Activated B cell treated with CpG ODN at 0.5 μM for 24 hours (primary cell): Measurements from ENCODE around the gene MCRIP2. TPM values are rescaled to one million over a fixed set of nuclear protein-coding genes. Genes with fewer than 3 reads are reported as not detected.
"Not testable (repeated sequence)": the region's sequence is repeated elsewhere in the genome, so short reads cannot be mapped to it uniquely, and the experiment has no call there.

Experiments used
- ATAC-seq: fragments of 200-7000 bp; cut with Tn5 transposase; one replicate; pipeline ENCODE4 v1.10.0; 2021; ENCODE audit warnings: low read depth, mild to moderate bottlenecking, moderate library complexity
- CTCF ChIA-PET: fragments of 350-600 bp; sonication (Branson Sonifier 250); formaldehyde crosslinking; loops from one replicate; lab custom pipeline; 2021; ENCODE audit warnings: antibody characterized with exemption; lab: Charles Lee
- POLR2A ChIA-PET: fragments of 350-600 bp; sonication (Branson Sonifier 250); formaldehyde crosslinking; loops from one replicate; lab custom pipeline; 2021; ENCODE audit warnings: antibody characterized with exemption; lab: Charles Lee
- DNase-seq: peaks from one replicate; pipeline ENCODE4 v3.0.0; 2022
- H3K27ac Mint-ChIP-seq: one replicate; pipeline ENCODE4 v1.8.0; 2020; ENCODE audit warnings: mixed read lengths
- H3K27me3 Mint-ChIP-seq: one replicate; pipeline ENCODE4 v1.8.0; 2021; ENCODE audit warnings: mixed read lengths
- H3K36me3 Mint-ChIP-seq: one replicate; pipeline ENCODE4 v1.8.0; 2021; ENCODE audit warnings: low read depth, mixed read lengths
- H3K4me1 Mint-ChIP-seq: one replicate; pipeline ENCODE4 v1.8.0; 2021; ENCODE audit warnings: mixed read lengths
- H3K4me3 Mint-ChIP-seq: one replicate; pipeline ENCODE4 v1.8.0; 2020; ENCODE audit warnings: mild to moderate bottlenecking, mixed read lengths
- H3K9me3 Mint-ChIP-seq: one replicate; pipeline ENCODE4 v1.8.0; 2020; ENCODE audit warnings: mixed read lengths
- intact Hi-C: fragments of 100-400 bp; cut with micrococcal nuclease; formaldehyde crosslinking; loops from one replicate; pipeline ENCODE4 v1.15.1; 2024
- total RNA-seq: library from RNA; stranded (reverse); gene quantifications from 2 replicates; pipeline ENCODE4 v1.2.3, GENCODE V29; 2022
- TF ChIP-seq, protein P1 (sequence below): fragments of 200-600 bp; IDR thresholded peaks from one replicate; pipeline ENCODE4 v1.8.0; 2022; ENCODE audit warnings: antibody characterized with exemption, mild to moderate bottlenecking

The MCRIP2 gene
- total RNA-seq, 1 donor from 2014 or later = 38.9 TPM

- no peaks in the 10 kb centered on the region for H3K9me3 Mint-ChIP-seq
- ATAC-seq (no peak), DNase-seq (no peak)
- CTCF ChIA-PET = no interaction called here
- intact Hi-C loops = no loop called here
- H3K4me3 Mint-ChIP-seq = peak overlapping the region; percentile 20
- H3K27me3 Mint-ChIP-seq = no peaks in the 10 kb centered on the region
- peaks cover 16% of the 10 kb centered on the region for H3K36me3 Mint-ChIP-seq
- TF ChIP-seq, protein P1, sequence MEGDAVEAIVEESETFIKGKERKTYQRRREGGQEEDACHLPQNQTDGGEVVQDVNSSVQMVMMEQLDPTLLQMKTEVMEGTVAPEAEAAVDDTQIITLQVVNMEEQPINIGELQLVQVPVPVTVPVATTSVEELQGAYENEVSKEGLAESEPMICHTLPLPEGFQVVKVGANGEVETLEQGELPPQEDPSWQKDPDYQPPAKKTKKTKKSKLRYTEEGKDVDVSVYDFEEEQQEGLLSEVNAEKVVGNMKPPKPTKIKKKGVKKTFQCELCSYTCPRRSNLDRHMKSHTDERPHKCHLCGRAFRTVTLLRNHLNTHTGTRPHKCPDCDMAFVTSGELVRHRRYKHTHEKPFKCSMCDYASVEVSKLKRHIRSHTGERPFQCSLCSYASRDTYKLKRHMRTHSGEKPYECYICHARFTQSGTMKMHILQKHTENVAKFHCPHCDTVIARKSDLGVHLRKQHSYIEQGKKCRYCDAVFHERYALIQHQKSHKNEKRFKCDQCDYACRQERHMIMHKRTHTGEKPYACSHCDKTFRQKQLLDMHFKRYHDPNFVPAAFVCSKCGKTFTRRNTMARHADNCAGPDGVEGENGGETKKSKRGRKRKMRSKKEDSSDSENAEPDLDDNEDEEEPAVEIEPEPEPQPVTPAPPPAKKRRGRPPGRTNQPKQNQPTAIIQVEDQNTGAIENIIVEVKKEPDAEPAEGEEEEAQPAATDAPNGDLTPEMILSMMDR = no peak
- H3K4me1 Mint-ChIP-seq = peaks cover 28% of the 10 kb centered on the region
- POLR2A ChIA-PET = no interaction called here
- H3K27ac Mint-ChIP-seq = no peak overlapping the region
Observed at GRCh38 chr16:593807-594206, 47.8 kb upstream of the MCRIP2 start.

GRCh38 chr16:595094-595528 lies 46.5 kb upstream of the MCRIP2 start:
- no peak overlapping the region for H3K4me3 Mint-ChIP-seq
- ChIA-PET CTCF (no interaction called here), POLR2A (no interaction called here)
- ATAC-seq (no peak), DNase-seq (no peak)
- peaks cover 12% of the 10 kb centered on the region for H3K36me3 Mint-ChIP-seq
- no peaks in the 10 kb centered on the region for H3K9me3 Mint-ChIP-seq
- no peaks in the 10 kb centered on the region for H3K27me3 Mint-ChIP-seq
- TF ChIP-seq, protein P1 = no peak
- peaks cover 28% of the 10 kb centered on the region for H3K4me1 Mint-ChIP-seq
- H3K27ac Mint-ChIP-seq = no peak overlapping the region
- intact Hi-C loops = no loop called here

- no peak overlapping the region for H3K27ac Mint-ChIP-seq
- CTCF ChIA-PET = no interaction called here
- POLR2A ChIA-PET = no interaction called here
Observed at GRCh38 chr16:595942-596735, 45.5 kb upstream of the MCRIP2 start.

DNA sequence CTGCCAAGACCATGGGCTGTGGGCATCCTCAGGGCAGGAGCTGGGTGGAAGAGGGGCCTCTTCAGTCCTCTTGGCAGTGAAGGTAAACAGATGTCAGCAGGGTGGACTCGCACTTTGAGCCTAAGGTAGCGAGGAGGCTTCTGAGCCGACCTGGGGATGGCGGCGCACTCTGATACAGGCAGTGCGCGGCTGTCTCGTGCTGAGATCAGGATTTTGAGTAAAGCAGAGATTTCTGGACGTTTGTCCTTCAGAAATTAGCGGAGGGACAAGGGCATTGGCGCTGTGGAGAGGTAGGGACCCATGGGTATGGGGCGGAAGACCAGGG lies 44.9 kb upstream of the MCRIP2 start:
- Mint-ChIP-seq H3K36me3 (peaks cover 12% of the 10 kb centered on the region), H3K27me3 (no peaks in the 10 kb centered on the region), H3K9me3 (no peaks in the 10 kb centered on the region), H3K4me3 (no peak overlapping the region), H3K27ac (no peak overlapping the region), H3K4me1 (peaks cover 19% of the 10 kb centered on the region)
- ATAC-seq = no peak
- TF ChIP-seq, protein P1 = no peak
- POLR2A ChIA-PET = no interaction called here
- no peak for DNase-seq
- intact Hi-C loops = no loop called here
- CTCF ChIA-PET = no interaction called here

More at GRCh38 chr16:595942-596735, 45.5 kb upstream of the MCRIP2 start:
- peaks cover 12% of the 10 kb centered on the region for H3K36me3 Mint-ChIP-seq
- ATAC-seq (no peak), DNase-seq (no peak)
- intact Hi-C loops = no loop called here
- no peak overlapping the region for H3K4me3 Mint-ChIP-seq
- H3K27me3 Mint-ChIP-seq = no peaks in the 10 kb centered on the region
- no peaks in the 10 kb centered on the region for H3K9me3 Mint-ChIP-seq
- H3K4me1 Mint-ChIP-seq = peaks cover 21% of the 10 kb centered on the region
- TF ChIP-seq, protein P1 = no peak

DNA sequence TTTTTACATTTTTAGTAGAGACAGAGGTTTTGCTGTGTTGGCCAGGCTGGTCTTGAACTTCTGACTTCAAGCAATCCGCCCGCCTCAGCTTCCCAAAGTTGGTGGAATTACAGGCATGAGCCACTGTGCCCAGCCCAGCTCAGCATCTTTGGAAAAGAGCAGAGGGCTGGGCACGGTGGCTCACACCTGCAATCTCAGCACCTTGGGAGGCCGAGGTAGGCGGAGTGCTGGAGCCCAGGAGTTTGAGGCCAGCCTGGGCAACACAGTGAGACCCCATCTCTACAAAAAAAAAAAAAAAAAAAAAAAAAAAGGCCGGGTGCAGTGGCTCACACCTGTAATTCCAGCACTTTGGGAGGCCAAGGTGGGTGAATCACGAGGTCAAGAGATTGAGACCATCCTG lies 44.0 kb upstream of the MCRIP2 start:
- peaks cover 12% of the 10 kb centered on the region for H3K36me3 Mint-ChIP-seq
- H3K27ac Mint-ChIP-seq, ATAC-seq, H3K27me3 Mint-ChIP-seq, CTCF ChIA-PET, intact Hi-C loops, H3K4me3 Mint-ChIP-seq, H3K9me3 Mint-ChIP-seq, DNase-seq: not testable (repeated sequence)
- POLR2A ChIA-PET = interaction anchor here (0.6 kb wide), 1 partner anchor 359 kb away, joined by 6 read pairs; no protein-coding TSS in a partner anchor
- peaks cover 11% of the 10 kb centered on the region for H3K4me1 Mint-ChIP-seq
